CMK (cell line): Measurements from ENCODE around the gene ADPRHL1.
"Not testable (repeated sequence)": the region's sequence is repeated elsewhere in the genome, so short reads cannot be mapped to it uniquely, and the experiment has no call there.

Experiments
- DNase-seq: peaks from one replicate; pipeline ENCODE4 v3.0.0-alpha.2; 2010; ENCODE audit warnings: low read depth

ADPRHL1 gene

GRCh38 chr13:113400621-113401451 lies 52.5 kb downstream of the ADPRHL1 start:
- DNase-seq: no peak

- DNase-seq: no peak
Observed at GRCh38 chr13:113399755-113400149, 53.5 kb downstream of the ADPRHL1 start.

- DNase-seq: no peak
Observed at GRCh38 chr13:113398963-113399754, 54.1 kb downstream of the ADPRHL1 start.

- DNase-seq: no peak
Observed at GRCh38 chr13:113397608-113398425, 55.5 kb downstream of the ADPRHL1 start.

GRCh38 chr13:113394339-113394640 lies 59.0 kb downstream of the ADPRHL1 start:
- no peak for DNase-seq

- peak; percentile 49 for DNase-seq
Observed at GRCh38 chr13:113393563-113394338, 59.5 kb downstream of the ADPRHL1 start.

- no peak for DNase-seq
Observed at GRCh38 chr13:113393226-113393562, 60.1 kb downstream of the ADPRHL1 start.

- DNase-seq: no peak
Observed at GRCh38 chr13:113390874-113391497, 62.3 kb downstream of the ADPRHL1 start.

GRCh38 chr13:113389586-113389985 lies 63.7 kb downstream of the ADPRHL1 start:
- not testable (repeated sequence) for DNase-seq

- no peak for DNase-seq
Observed at GRCh38 chr13:113387396-113387795, 65.9 kb downstream of the ADPRHL1 start.

GRCh38 chr13:113383089-113383488 lies 70.2 kb downstream of the ADPRHL1 start:
- no peak for DNase-seq

GRCh38 chr13:113382542-113382941 lies 70.7 kb downstream of the ADPRHL1 start:
- not testable (repeated sequence) for DNase-seq

GRCh38 chr13:113378825-113379224 lies 74.5 kb downstream of the ADPRHL1 start:
- DNase-seq: no peak

GRCh38 chr13:113374511-113375175 lies 78.6 kb downstream of the ADPRHL1 start:
- no peak for DNase-seq

- no peak for DNase-seq
Observed at GRCh38 chr13:113373811-113374485, 79.3 kb downstream of the ADPRHL1 start.

GRCh38 chr13:113371701-113372100 lies 81.6 kb downstream of the ADPRHL1 start:
- not testable (repeated sequence) for DNase-seq

GRCh38 chr13:113371061-113371460 lies 82.2 kb downstream of the ADPRHL1 start:
- DNase-seq: no peak

GRCh38 chr13:113369881-113370280 lies 83.4 kb downstream of the ADPRHL1 start:
- no peak for DNase-seq

GRCh38 chr13:113369189-113369588 lies 84.1 kb downstream of the ADPRHL1 start:
- no peak for DNase-seq

GRCh38 chr13:113368353-113368752 lies 84.9 kb downstream of the ADPRHL1 start:
- not testable (repeated sequence) for DNase-seq
